Hepatocyte (in vitro differentiated cells): ENCODE results near the gene YIPF5. TPM values are rescaled to one million over a fixed set of nuclear protein-coding genes. Genes with fewer than 3 reads are reported as not detected.

ENCODE experiments used
- DNase-seq: peaks from one replicate; pipeline ENCODE4 v3.0.0-alpha.2; 2016; ENCODE audit warnings: low spot score
- H2AFZ ChIP-seq: fragments of 200-600 bp; sonication (generic); 2 replicates; pipeline ENCODE4 v1.6.0; 2016; ENCODE audit warnings: antibody characterized with exemption, mild to moderate bottlenecking
- H3K27ac ChIP-seq: fragments of 200-600 bp; sonication (generic); 2 replicates; pipeline ENCODE4 v1.5.1; 2016; ENCODE audit warnings: mild to moderate bottlenecking
- H3K27me3 ChIP-seq: fragments of 200-600 bp; sonication (generic); 2 replicates; pipeline ENCODE4 v1.6.1; 2016
- H3K36me3 ChIP-seq: fragments of 200-600 bp; sonication (generic); replicated peaks from 2 replicates; pipeline ENCODE4 v1.5.1; 2016; ENCODE audit warnings: low read depth; ENCODE audit not compliant: insufficient read depth
- H3K4me1 ChIP-seq: fragments of 200-600 bp; sonication (generic); 2 replicates; pipeline ENCODE4 v1.5.1; 2016; ENCODE audit warnings: mild to moderate bottlenecking, moderate library complexity; ENCODE audit not compliant: insufficient read depth
- H3K4me2 ChIP-seq: fragments of 200-600 bp; sonication (generic); 2 replicates; pipeline ENCODE4 v1.6.0; 2016
- H3K4me3 ChIP-seq: fragments of 200-600 bp; sonication (generic); 2 replicates; pipeline ENCODE4 v1.5.1; 2016; ENCODE audit warnings: mild to moderate bottlenecking
- H3K79me2 ChIP-seq: fragments of 200-600 bp; sonication (generic); 2 replicates; pipeline ENCODE4 v1.6.0; 2017; ENCODE audit warnings: mild to moderate bottlenecking
- H3K9me2 ChIP-seq: fragments of 200-600 bp; sonication (generic); replicated peaks from 2 replicates; pipeline ENCODE4 v1.6.0; 2017; ENCODE audit warnings: mild to moderate bottlenecking; ENCODE audit not compliant: insufficient read depth
- H3K9me3 ChIP-seq: fragments of 200-600 bp; sonication (generic); 2 replicates; pipeline ENCODE4 v1.5.1; 2016; ENCODE audit warnings: low read depth, mild to moderate bottlenecking
- H4K20me1 ChIP-seq: fragments of 200-600 bp; sonication (generic); 2 replicates; pipeline ENCODE4 v1.6.0; 2016; ENCODE audit warnings: mild to moderate bottlenecking; ENCODE audit not compliant: insufficient read depth, poor library complexity, severe bottlenecking
- EZH2 ChIP-seq: fragments of 200-600 bp; sonication (generic); IDR thresholded peaks from 2 replicates; pipeline ENCODE4 v1.6.1; 2016; ENCODE audit warnings: antibody characterized with exemption, mild to moderate bottlenecking, borderline replicate concordance
- EZH2phosphoT487 ChIP-seq: fragments of 200-600 bp; sonication (generic); IDR thresholded peaks from one replicate; pipeline ENCODE4 v1.6.1; 2018; ENCODE audit warnings: antibody characterized with exemption, mild to moderate bottlenecking, low read depth, moderate library complexity; ENCODE audit not compliant: unreplicated experiment, severe bottlenecking
- WGBS: methylation state at CpG from one replicate; pipeline ENCODE4 v1.1.6; 2016; ENCODE audit warnings: low lambda C conversion rate; ENCODE audit errors: missing lambda C conversion rate; 5-methylcytosine and 5-hydroxymethylcytosine counted together
- polyA plus RNA-seq: library from polyadenylated mRNA; unstranded; fragments of >200 nt; fragmentation: Nextera tagmentation; extraction: Ambion mirVana; gene quantifications from 2 replicates; pipeline ENCODE4 v1.2.1, GENCODE V29; 2016
- total RNA-seq: library from RNA; depleted of rRNA; stranded (reverse); fragments of >200 nt; gene quantifications from 2 replicates; pipeline ENCODE4 v1.2.3, GENCODE V29; 2014
- TF ChIP-seq, protein P1 (sequence below): fragments of 200-600 bp; sonication (generic); IDR thresholded peaks from 2 replicates; pipeline ENCODE4 v1.5.1; 2016; ENCODE audit warnings: antibody characterized with exemption, mild to moderate bottlenecking; ENCODE audit not compliant: poor library complexity

Gene YIPF5
- total and polyA plus RNA-seq, 2 experiments from 2014 or later: 82.3 to 119 TPM

DNA sequence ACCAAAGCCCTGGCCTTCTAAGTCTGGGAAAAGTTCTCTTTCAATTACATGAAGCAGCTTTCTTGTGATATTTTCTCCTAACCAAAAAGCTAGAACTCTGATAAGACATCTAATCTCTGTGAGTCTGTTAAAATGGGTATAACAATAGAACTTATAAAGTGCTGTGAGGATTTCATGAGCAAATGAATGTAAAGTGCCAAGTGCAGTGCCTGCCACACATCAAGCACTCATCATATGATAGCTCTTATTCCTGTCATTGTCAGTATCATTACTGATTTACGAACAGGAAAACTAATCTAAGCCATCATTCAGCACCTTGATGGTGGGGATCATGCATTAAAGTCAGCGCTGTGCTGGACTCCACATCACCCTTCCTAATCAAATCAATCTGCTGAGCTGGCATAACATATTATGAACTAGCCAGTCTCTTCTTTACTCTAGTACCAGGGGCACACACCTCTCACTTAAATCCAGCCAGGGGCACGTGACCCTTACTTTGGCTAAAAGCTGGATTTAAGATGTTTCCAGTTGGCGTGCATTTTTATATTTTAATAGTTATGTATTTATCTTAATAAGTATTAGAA, 37.3 kb downstream of the YIPF5 start:
- TF ChIP-seq EZH2phosphoT487 (no peak), EZH2 (no peak)
- TF ChIP-seq, protein P1, sequence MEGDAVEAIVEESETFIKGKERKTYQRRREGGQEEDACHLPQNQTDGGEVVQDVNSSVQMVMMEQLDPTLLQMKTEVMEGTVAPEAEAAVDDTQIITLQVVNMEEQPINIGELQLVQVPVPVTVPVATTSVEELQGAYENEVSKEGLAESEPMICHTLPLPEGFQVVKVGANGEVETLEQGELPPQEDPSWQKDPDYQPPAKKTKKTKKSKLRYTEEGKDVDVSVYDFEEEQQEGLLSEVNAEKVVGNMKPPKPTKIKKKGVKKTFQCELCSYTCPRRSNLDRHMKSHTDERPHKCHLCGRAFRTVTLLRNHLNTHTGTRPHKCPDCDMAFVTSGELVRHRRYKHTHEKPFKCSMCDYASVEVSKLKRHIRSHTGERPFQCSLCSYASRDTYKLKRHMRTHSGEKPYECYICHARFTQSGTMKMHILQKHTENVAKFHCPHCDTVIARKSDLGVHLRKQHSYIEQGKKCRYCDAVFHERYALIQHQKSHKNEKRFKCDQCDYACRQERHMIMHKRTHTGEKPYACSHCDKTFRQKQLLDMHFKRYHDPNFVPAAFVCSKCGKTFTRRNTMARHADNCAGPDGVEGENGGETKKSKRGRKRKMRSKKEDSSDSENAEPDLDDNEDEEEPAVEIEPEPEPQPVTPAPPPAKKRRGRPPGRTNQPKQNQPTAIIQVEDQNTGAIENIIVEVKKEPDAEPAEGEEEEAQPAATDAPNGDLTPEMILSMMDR: no peak
- Histone ChIP-seq H3K27me3 (no peaks in the 10 kb centered on the region), H3K9me2 (no peaks in the 10 kb centered on the region), H2AFZ (no peak overlapping the region), H3K4me3 (no peak overlapping the region), H3K4me1 (no peaks in the 10 kb centered on the region), H3K4me2 (no peak overlapping the region), H3K9me3 (no peaks in the 10 kb centered on the region), H3K79me2 (no peaks in the 10 kb centered on the region), H3K27ac (no peak overlapping the region), H4K20me1 (no peaks in the 10 kb centered on the region), H3K36me3 (no peaks in the 10 kb centered on the region)
- 89% methylated on average over 4 of the region's 4 CpGs for WGBS
- DNase-seq: no peak

DNA sequence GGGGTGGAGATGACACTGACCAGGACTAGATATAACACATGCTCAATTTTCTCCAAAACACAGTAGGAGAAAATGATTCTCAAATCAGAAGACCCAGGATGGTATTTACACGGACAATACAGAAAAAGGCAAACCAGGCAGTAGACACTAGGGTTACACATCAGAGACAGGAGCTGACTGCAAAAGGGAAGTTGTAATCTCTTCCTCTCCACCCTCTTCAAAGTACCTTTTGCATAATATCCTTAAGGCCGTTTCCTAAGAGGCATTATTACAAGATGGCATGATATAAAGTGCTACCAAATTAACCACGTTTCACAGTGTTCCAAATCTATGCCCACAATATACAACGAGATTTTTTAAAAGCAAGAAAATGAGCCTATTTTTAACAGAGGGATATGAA, 39.2 kb downstream of the YIPF5 start:
- Histone ChIP-seq H3K9me2 (no peaks in the 10 kb centered on the region), H3K9me3 (no peaks in the 10 kb centered on the region), H3K27me3 (no peaks in the 10 kb centered on the region), H4K20me1 (no peaks in the 10 kb centered on the region), H3K27ac (no peak overlapping the region), H3K4me1 (no peaks in the 10 kb centered on the region), H3K4me2 (no peak overlapping the region), H2AFZ (no peak overlapping the region), H3K4me3 (no peak overlapping the region), H3K36me3 (no peaks in the 10 kb centered on the region), H3K79me2 (no peaks in the 10 kb centered on the region)
- TF ChIP-seq, protein P1: no peak
- TF ChIP-seq EZH2phosphoT487: no peak
- TF ChIP-seq EZH2: no peak
- DNase-seq: no peak
- 93% methylated on average over 4 of the region's 4 CpGs for WGBS

DNA sequence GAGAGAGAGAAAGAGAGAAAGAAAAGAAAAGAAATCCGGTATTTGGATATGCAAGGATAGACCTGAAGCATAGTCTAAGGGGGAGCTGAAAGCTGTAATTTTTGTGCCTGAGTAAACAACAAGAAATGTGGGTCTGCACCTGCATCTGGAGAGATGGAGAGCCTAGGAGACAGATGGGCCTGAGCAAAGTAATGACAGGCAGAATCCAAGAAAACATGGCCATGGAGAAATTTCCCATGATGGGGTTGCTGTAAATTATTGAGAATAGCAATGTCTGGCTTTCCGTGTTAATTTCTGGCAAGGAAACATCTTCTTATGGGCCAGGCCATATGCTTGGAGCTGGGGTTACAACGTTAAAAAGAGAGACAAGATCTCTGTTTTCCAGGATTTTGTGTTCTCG, 40.2 kb downstream of the YIPF5 start:
- Histone ChIP-seq H3K27me3 (no peaks in the 10 kb centered on the region), H3K27ac (no peak overlapping the region), H3K4me3 (no peak overlapping the region), H3K79me2 (no peaks in the 10 kb centered on the region), H3K9me3 (no peaks in the 10 kb centered on the region), H4K20me1 (no peaks in the 10 kb centered on the region), H3K4me1 (peaks cover 6% of the 10 kb centered on the region), H3K9me2 (no peaks in the 10 kb centered on the region), H2AFZ (no peak overlapping the region), H3K4me2 (no peak overlapping the region), H3K36me3 (no peaks in the 10 kb centered on the region)
- TF ChIP-seq EZH2 (no peak), EZH2phosphoT487 (no peak)
- TF ChIP-seq, protein P1: no peak
- no peak for DNase-seq
- 90% methylated on average over 4 of the region's 4 CpGs for WGBS

DNA sequence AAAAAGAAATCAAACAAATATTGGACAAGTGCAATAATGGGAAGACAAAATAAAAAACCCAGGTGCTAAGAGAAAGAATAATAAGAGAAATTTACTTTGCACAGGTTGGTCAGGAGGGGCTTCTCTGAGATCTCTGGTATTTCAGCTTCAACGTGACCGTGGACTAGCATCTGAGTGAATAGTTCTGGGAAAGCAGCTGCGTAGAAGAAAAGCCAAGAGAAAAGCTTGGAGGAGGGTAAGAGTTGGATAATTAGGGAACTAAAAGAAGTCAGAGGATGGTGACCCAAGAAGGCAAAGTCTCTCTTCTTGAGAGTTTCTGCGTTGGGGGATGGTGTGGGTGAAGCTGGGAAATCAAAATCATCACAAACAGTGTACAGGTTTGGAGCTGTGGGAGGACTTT, 41.6 kb downstream of the YIPF5 start:
- H3K4me1 ChIP-seq: peaks cover 13% of the 10 kb centered on the region
- no peak for TF ChIP-seq EZH2phosphoT487
- TF ChIP-seq, protein P1: no peak
- TF ChIP-seq EZH2: no peak
- H2AFZ ChIP-seq: no peak overlapping the region
- no peaks in the 10 kb centered on the region for H3K27me3 ChIP-seq
- no peak for DNase-seq
- no peaks in the 10 kb centered on the region for H4K20me1 ChIP-seq
- H3K27ac ChIP-seq: no peak overlapping the region
- no peaks in the 10 kb centered on the region for H3K9me2 ChIP-seq
- H3K9me3 ChIP-seq: no peaks in the 10 kb centered on the region
- no peak overlapping the region for H3K4me2 ChIP-seq
- H3K36me3 ChIP-seq: no peaks in the 10 kb centered on the region
- WGBS: 61% methylated on average over 4 of the region's 4 CpGs
- no peaks in the 10 kb centered on the region for H3K79me2 ChIP-seq
- H3K4me3 ChIP-seq: no peak overlapping the region
